ENCODE results near the gene TCEA3.

Gene TCEA3

DNA sequence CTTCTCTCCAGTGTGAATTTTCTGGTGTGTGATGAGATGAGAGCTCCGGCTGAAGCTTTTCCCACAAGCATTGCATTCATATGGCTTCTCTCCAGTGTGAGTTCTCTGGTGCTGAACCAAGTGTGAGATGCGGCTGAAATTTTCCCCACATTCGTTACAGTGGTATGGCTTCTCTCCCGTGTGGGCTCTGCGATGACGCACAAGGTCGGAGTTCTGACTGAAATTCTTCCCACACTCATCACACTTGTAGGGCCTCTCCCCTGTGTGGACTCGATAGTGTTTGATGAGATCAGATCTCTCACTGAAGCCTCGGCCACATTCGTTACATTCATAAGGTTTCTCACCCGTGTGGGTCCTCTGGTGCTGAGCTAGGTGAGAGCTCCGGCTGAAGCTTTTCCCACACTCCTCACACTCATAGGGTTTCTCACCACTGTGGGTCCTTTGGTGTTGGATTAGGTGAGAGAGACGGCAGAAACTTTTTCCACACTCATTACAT is 62.3 kb downstream of the TCEA3 start:
- no peak for DNase-seq

DNA sequence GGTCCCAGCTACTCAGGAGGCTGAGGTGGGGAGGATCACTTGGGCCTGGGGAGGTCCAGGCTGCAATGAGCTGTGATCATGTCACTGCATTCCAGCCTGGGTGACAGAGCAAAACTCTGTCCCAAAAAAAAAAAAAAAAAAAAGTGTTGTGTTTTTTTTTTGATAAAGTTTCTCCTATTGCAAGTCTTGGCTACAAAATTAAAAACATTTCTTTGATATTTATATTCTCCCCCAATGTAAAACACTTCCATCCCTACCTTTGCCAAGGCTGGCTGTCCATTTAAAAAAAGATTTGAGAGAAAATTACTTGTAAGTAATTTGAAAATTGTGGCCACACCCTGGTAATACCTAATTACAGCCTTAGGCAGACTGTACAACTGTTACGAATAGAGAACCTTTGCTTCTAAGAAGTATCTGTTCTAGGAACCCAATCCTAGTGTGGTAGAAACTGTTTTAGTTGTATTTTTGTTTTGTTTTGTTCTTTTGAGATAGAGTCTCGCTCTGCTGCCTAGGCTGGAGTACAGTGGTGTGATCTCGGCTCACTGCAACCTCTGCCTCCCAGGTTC is 66.2 kb downstream of the TCEA3 start:
- no peak for DNase-seq

DNA sequence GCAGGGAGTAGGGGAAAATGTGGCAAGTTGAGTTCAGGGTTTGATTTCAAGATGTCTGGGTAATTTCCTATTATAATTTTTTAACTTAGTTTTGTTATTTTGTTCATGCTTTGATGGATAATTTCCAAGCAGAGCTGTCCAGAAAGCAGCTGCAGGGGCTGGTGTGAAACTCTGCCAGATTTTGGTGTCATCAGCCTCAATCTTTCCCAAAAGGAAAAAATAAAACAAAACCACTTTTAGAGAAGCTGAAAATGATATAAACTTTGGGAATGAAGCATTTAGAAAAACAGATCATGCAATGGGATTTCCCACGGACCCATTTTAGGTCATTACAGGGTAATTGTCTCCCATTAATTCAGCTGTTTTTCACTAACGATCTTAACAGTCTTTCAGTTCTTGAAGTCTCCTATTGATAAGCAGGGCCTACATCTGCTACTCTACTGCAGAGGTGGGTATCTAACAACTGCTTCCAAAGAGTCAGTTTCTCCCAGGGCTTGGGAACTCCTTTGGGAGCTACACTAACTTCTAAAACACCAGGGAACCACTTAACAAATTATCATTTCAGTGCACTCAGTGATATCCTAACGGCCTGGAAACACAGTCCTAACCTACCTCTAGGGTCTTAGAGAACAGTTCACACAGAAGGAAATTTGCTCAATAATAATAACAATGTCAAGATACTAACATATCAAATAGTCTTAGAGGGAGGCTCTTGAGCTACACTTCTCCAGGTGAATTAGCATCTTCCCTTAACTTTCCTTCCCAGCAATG is 67.2 kb downstream of the TCEA3 start:
- DNase-seq: no peak

DNA sequence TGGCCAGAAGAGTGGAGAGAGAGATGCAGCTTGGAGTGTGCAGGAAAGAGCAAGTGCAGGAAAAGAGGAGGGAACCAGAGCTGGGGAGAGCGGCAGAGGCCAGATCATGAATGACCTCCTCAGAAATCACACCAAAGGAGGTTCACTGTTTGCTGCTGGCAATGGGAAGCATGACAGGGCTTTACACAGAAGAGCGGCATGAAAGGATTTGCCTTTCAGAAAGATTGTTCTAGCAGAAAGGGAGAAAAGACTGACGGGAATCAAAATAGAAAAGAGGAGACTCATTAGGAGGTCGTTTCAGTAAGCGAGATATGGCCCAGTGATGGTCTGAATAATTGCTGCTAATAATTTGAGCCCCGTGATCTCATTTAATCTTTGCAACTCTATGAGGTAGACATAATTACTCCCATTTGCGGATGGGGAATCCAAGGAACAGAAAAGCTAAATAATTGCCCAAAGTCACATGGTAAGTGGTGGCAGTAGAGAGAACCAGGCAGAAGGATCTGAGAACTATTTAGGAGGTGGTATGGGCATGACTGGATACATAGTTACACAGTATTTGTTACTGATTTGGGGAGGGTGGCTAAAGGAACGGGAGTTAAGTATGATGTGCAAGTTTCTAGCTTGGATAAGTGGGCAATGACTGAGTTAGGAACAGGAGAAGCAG is 67.9 kb downstream of the TCEA3 start:
- no peak for DNase-seq

DNA sequence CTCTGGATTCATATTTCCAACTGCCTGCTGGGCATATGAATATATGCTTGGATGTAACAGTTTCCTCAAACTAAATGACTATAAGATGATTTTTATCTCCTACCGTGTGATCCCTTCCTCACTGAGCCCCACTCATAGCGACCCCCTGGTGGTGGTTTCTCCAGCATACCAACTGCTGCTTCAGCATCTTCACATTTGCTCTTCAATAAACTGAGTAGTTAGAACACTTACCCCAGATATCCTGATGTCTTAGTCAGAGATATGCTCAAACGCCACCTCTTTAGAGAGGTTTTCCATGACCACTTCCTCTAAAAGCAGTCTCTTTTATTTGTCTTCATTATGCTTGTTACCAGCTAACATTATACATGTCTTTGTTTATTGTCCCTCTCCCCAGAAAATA is 70.3 kb downstream of the TCEA3 start:
- no peak for DNase-seq

DNA sequence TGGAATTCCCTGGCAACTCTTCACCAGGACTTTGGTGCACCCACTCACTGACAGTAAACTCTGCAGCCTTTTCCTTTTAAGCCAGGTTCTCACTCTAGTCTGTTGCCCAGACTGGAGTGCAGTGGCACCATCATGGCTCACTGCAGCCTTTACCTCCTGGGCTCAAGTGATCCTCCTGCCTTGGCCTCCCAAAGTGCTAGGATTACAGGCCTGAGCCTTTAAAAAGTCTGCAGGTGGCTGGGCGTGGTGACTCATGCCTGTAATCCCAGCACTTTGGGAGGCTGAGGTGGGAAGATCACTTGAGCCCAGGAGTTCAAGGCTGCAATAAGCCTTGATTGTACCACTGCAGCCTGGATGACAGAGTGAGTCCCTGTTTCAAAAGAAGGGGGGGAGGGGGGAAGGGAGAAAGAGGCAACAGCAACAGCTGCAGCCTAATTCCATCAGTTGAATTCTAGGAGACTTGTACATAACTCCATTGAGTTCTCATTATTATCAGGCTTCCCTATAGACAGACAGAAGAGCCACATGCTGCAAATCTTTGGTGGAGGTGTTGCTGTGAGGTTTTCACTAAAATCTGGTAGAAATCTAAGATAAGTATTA is 72.4 kb downstream of the TCEA3 start:
- no peak for DNase-seq

DNA sequence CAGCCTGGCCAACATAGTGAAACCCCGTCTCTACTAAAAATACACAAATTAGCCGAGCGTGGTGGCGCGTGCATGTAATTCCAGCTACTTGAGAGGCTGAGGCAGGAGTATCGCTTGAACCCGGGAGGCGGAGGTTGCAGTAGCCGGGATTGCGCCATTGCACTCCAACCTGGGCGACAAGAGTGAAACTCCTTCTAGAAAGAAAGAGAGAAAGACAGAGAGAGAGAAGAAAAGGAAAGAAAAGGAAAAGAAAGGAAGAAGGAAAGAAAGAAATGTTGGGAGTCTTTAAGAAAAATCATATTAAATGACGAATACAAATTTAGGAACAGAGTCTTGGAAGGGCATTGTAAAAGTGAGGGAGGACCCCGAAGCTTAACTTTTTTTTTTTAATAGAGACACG is 78.6 kb downstream of the TCEA3 start:
- no peak for DNase-seq

DNA sequence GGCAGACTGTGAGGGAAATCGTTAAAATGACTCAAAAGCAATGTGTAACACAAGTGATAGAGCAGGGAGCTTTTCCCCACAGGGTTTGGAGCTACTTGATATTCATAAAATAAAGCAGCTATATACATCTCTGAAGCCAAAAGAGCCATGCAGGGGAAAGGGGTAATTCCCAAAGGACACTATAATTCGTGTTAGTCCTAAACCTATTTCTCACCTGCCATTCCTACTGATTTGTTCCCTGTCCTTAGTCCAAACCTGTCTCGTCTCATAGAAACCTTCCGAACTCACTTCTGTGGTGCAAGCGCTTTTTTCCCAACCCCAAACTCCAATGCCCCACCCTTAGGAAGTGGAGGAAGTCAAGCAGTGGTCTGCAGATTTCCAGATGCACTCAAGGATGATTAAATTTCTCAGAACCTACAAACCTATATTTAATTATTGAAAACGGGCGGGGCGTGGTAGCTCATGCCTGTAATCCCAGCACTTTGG is 79.5 kb downstream of the TCEA3 start:
- DNase-seq: no peak

DNA sequence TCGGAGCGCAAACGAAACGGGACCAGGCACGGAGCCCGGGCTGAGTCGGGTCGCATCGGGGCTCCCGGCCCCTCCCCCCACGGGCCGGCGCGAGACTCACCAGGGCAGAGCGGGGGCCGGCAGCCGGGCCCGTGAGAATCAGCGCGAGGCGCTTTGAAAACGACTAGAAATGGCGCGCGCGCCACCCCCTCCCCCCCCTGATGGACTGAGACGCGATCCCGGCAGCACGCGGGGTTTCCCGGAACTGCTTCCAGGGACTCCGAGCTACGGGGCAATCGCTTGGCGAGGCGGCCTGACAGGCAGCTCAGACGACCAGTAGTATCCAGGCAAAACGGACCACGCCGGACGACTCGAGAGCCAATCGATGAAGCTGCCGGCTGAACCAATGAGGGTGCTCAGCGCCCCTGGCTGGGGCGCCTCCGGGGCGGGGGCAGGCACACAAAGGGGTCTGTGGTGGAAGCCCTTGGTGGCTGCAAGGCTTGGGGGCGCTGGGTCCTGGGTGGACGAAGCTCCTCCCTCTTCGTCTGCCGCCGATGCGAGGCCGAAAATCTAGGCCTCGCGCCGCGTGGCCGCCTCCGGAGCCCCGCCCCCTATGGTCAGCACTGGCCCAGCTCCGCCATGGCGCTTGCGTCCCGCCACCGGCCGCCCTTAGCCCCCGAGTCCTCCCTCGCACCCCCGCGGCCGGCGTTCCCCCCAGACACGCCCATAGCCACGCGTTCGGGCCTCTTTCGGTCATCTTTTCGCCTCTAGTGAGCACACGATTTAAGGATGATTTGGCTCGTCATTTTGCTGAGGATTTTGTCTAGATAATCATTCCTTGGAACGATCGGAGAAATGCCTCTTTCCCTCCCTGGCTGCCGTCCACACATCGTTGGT is 80.2 kb downstream of the TCEA3 start, which contains the start of gene HNRNPR:
HNRNPR (minus strand) TSS at position 174 of the 876 bp plus-strand sequence. CDS start 3,276 bp downstream, outside the sequence.
- DNase-seq: peak; percentile 95

DNA sequence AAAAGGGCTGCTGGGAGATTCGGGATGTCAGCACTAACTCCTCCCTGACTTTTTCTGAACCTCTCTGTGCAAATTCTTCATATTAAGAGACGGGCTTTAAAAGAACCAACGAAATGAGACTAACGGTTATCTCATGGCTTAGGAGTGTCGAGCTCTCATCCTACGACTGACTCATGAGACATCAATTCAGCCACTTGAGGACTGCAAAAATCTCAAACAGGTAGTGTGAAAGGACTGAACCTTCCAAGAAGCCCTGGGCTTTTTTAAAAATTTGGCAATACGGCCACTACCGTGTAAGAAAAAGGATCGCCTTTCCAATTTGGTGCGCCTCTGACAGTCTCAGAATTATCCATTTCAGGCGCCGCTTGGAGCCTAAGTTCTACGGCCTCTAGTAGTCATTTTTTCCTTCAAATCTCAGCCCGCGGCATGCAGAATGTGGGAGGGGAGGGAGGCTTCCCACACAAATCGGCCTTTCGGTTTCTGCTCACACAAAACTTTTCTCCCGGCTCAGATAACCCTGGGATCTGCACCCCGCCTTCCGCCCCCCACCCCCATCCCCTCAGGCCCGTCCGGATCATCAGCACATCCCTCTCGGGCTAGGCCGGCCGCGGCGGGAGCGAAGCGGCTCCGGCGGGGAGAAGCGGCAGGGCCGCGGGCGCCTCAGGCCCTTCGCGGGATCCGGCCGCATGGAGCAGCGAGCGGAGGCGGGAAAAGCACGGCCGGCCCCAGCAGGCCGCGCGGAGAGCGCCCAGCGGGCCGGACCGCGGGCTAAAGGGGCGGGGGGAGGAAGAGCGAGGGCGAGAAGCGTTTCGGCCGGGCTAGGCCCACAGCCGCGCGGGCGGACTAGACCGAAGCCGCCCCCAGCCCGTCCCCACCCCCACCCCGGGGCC is 81.1 kb downstream of the TCEA3 start:
- no peak for DNase-seq

DNA sequence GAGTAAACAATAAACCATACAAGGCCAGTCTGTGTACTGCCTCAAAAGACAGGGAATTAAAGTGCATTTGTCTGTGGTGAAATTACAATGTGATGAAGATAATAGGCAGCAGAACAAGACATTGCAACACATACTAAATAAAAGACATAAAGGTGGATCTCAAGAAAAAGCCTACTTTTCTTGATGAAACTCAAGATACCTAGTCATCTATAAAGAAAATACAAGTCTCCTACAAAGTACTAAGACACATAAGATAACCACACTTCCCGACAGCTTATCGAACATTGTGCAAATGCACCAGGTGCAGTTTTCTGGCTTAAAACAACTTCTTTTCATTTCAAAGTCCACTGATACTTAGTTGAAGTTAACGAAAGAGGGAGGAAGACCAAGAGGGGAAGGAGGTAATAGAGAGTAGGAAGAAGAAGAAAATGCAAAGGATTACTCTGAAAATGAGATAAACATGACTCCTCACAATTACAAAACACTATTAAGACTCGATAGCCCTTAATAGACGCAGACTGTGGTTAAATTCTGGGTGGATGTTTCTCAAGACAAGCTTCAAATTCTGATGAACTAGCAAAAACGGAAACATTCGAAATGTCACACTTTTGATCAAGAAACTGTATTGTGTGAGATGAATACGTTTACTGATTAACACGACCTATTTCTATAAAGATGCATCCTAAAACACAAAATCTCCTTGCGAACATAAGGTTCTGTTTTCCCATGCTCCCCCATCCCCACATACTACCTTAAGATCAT is 82.4 kb downstream of the TCEA3 start:
- no peak for DNase-seq

DNA sequence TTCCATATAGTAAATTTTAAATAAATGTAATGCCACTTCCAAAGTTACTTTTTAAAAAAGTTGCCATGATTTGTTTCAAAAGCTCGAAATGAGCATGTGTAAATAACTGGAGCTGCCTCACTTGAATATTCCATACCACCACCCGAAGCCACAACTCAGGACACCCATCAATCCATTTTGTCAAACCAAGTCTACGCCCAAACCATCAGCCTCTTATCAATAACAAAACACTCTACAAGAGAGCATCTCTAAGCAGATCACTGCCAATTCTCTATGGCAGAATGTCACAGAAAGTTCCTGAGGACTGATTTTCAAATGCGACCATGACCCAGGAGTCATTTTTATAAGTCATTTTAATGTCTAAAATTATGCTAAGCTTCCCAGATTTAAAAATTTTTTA is 84.9 kb downstream of the TCEA3 start:
- no peak for DNase-seq

DNA sequence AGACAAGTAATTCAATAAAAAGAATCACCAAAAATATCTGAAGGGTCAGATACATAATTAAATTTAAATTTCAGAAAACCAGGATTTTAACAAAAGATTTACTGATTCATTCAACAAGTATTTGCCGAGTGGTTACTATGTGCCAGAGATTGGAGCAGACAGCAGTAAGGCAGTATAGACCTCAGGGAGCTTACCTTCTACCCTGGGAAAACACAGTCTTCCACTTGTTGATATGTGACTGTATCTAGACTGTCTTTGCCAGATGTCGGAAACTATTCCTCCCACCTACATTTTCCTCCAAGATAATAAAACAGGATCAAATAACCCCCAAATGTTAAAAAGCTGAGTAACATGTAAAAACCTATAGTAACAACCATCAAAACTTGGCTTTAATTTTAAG is 86.7 kb downstream of the TCEA3 start:
- no peak for DNase-seq

DNA sequence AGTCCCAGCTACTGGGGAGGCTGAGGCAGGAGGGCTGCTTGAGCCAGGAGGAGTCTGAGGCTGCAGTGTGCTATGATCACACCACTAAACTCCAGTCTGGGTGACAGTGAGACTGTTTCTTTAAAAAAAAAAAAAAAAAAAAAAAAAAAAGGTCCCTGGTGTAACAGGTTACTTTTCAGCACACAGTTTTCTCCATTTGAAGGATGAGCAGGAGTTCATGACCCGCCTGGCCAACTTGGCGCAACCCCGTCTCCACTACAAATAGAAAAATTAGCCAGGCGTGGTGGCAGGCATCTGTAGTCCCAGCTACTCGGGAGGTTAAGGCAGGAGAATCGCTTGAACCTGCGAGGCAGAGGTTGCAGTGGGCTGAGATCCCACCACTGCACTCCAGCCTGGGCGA is 92.8 kb downstream of the TCEA3 start:
- DNase-seq: no peak
